HEK293 (cell line): ENCODE results near the gene EGFL8.

Experiments
- CTCF ChIA-PET: fragments of 350-600 bp; formaldehyde crosslinking; extraction: SDS; loops from one replicate; lab custom pipeline; 2021; ENCODE audit warnings: antibody characterized with exemption; lab: Yijun Ruan, JAX
- POLR2A ChIA-PET: fragments of 300-600 bp; formaldehyde crosslinking; extraction: SDS; loops from one replicate; lab custom pipeline; 2020; ENCODE audit warnings: antibody characterized with exemption, inconsistent platforms; lab: Yijun Ruan, JAX
- H3K27ac ChIP-seq: fragments of 200-500 bp; sonication (Bioruptor generic); 2 replicates; pipeline ENCODE4 v1.5.1; 2014; ENCODE audit warnings: low read depth, low read length, control low read depth, inconsistent platforms; ENCODE audit errors: extremely low read depth
- H3K36me3 ChIP-seq, 2 experiments: fragments of 200-500 bp in 1 of 2; sonication (Bioruptor generic) in 1 of 2; 1 replicate in 1 of 2; 2 replicates in 1 of 2; pipeline ENCODE4 v1.5.1; 2014 to 2017; ENCODE audit warnings: inconsistent platforms in 2 of 2, low read length in 2 of 2; ENCODE audit not compliant: control insufficient read depth in 2 of 2, insufficient read depth in 1 of 2
- H3K4me1 ChIP-seq: fragments of 200-500 bp; sonication (Bioruptor generic); 2 replicates; pipeline ENCODE4 v1.5.1; 2014; ENCODE audit warnings: mild to moderate bottlenecking, low read length, inconsistent platforms; ENCODE audit not compliant: control insufficient read depth, insufficient read depth
- H3K4me3 ChIP-seq: 2 replicates; pipeline ENCODE4 v1.5.1; 2011; ENCODE audit warnings: low read depth, mild to moderate bottlenecking, control low read depth, low read length, moderate library complexity
- H3K9me3 ChIP-seq: fragments of 200-500 bp; sonication (Bioruptor generic); 2 replicates; pipeline ENCODE4 v1.5.1; 2014; ENCODE audit warnings: low read depth, low read length, inconsistent platforms; ENCODE audit not compliant: control insufficient read depth, insufficient read depth
- FEZF1 ChIP-seq: fragments of 450-650 bp; formaldehyde crosslinking; IDR thresholded peaks from 2 replicates; pipeline ENCODE4 v1.5.1; 2016; ENCODE audit warnings: missing biosample characterization, missing genetic modification characterization
- IKZF3 ChIP-seq: fragments of 450-650 bp; IDR thresholded peaks from 2 replicates; pipeline ENCODE4 v1.5.0; 2018; ENCODE audit warnings: missing biosample characterization, mild to moderate bottlenecking, missing genetic modification characterization, moderate library complexity
- PRDM1 ChIP-seq: fragments of 450-650 bp; formaldehyde crosslinking; IDR thresholded peaks from 2 replicates; pipeline ENCODE4; 2016; ENCODE audit warnings: missing biosample characterization, missing genetic modification characterization
- RBAK ChIP-seq: fragments of 450-650 bp; formaldehyde crosslinking; IDR thresholded peaks from 2 replicates; pipeline ENCODE4 v1.5.1; 2016; ENCODE audit warnings: missing biosample characterization, missing genetic modification characterization
- ZFP37 ChIP-seq: fragments of 450-650 bp; formaldehyde crosslinking; IDR thresholded peaks from 2 replicates; pipeline ENCODE4 v1.5.1; 2016; ENCODE audit warnings: missing biosample characterization, missing genetic modification characterization
- ZNF121 ChIP-seq: fragments of 450-650 bp; formaldehyde crosslinking; IDR thresholded peaks from 2 replicates; pipeline ENCODE4 v1.5.1; 2016; ENCODE audit warnings: missing biosample characterization, missing genetic modification characterization
- ZNF19 ChIP-seq: fragments of 450-650 bp; formaldehyde crosslinking; IDR thresholded peaks from 2 replicates; pipeline ENCODE4; 2016; ENCODE audit warnings: missing biosample characterization, missing genetic modification characterization, low read depth
- ZNF223 ChIP-seq: fragments of 450-650 bp; formaldehyde crosslinking; IDR thresholded peaks from 2 replicates; pipeline ENCODE4 v1.5.1; 2016; ENCODE audit warnings: missing biosample characterization, missing genetic modification characterization
- ZNF239 ChIP-seq: fragments of 450-650 bp; formaldehyde crosslinking; IDR thresholded peaks from 2 replicates; pipeline ENCODE4 v1.5.1; 2016; ENCODE audit warnings: missing biosample characterization, missing genetic modification characterization
- ZNF24 ChIP-seq: fragments of 450-650 bp; formaldehyde crosslinking; IDR thresholded peaks from 2 replicates; pipeline ENCODE4 v1.5.1; 2016; ENCODE audit warnings: missing biosample characterization, missing genetic modification characterization
- ZNF302 ChIP-seq: fragments of 450-650 bp; formaldehyde crosslinking; IDR thresholded peaks from 2 replicates; pipeline ENCODE4 v1.5.1; 2016; ENCODE audit warnings: missing biosample characterization, missing genetic modification characterization, low read depth
- ZNF426 ChIP-seq: fragments of 450-650 bp; formaldehyde crosslinking; IDR thresholded peaks from 2 replicates; pipeline ENCODE4 v1.5.1; 2017; ENCODE audit warnings: missing biosample characterization, missing genetic modification characterization, mild to moderate bottlenecking, inconsistent platforms, moderate library complexity
- ZNF501 ChIP-seq: fragments of 450-650 bp; formaldehyde crosslinking; IDR thresholded peaks from 2 replicates; pipeline ENCODE4 v1.5.1; 2016; ENCODE audit warnings: missing biosample characterization, missing genetic modification characterization
- ZNF548 ChIP-seq: fragments of 450-650 bp; formaldehyde crosslinking; IDR thresholded peaks from 2 replicates; pipeline ENCODE4 v1.5.1; 2016; ENCODE audit warnings: missing biosample characterization, missing genetic modification characterization
- ZNF558 ChIP-seq: fragments of 450-650 bp; formaldehyde crosslinking; IDR thresholded peaks from 2 replicates; pipeline ENCODE4 v1.5.1; 2016; ENCODE audit warnings: missing biosample characterization, missing genetic modification characterization
- ZNF621 ChIP-seq: fragments of 450-650 bp; formaldehyde crosslinking; IDR thresholded peaks from 2 replicates; pipeline ENCODE4 v1.5.1; 2017; ENCODE audit warnings: missing biosample characterization, missing genetic modification characterization
- ZNF747 ChIP-seq: fragments of 450-650 bp; formaldehyde crosslinking; IDR thresholded peaks from 2 replicates; pipeline ENCODE4 v1.5.1; 2016; ENCODE audit warnings: missing biosample characterization, missing genetic modification characterization
- TF ChIP-seq, protein P1 (sequence below): fragments of 450-650 bp; formaldehyde crosslinking; IDR thresholded peaks from 2 replicates; pipeline ENCODE4 v1.5.1; 2016; ENCODE audit warnings: missing biosample characterization, missing genetic modification characterization, borderline replicate concordance
- TF ChIP-seq, protein P2 (sequence below): fragments of 450-650 bp; formaldehyde crosslinking; IDR thresholded peaks from 2 replicates; pipeline ENCODE4 v1.5.1; 2016; ENCODE audit warnings: missing biosample characterization, missing genetic modification characterization
- TF ChIP-seq, protein P3 (sequence below): fragments of 450-650 bp; formaldehyde crosslinking; optimal IDR thresholded peaks from 2 replicates; pipeline ENCODE3; 2016; ENCODE audit warnings: missing biosample characterization, mild to moderate bottlenecking, missing genetic modification characterization
- TF ChIP-seq, protein P4 (sequence below): fragments of 450-650 bp; formaldehyde crosslinking; IDR thresholded peaks from 2 replicates; pipeline ENCODE4 v1.5.1; 2017; ENCODE audit warnings: missing biosample characterization, missing genetic modification characterization
- TF ChIP-seq, protein P5 (sequence below): fragments of 450-650 bp; formaldehyde crosslinking; IDR thresholded peaks from 2 replicates; pipeline ENCODE4 v1.5.1; 2016; ENCODE audit warnings: missing biosample characterization, missing genetic modification characterization, borderline replicate concordance

EGFL8 gene

DNA sequence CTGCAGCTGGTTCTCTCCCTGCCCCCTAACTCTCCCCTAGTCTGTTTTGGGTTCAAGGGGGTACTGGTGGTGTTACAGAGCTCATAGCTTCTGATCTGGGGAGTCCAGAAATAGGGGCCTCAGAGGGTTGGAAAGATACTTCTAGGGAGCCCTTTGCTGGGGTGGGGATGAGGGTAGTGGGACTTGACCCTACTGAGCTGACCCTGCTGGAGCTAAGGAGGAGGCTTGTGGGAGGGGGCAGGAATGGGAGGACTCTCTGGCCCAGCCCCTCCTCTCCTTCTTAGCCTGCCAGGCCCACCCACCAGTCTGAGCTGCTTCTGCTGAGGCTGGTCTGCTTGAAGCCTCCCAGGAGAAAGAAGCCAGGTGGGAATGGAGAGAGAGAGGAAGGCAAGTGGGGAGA, at the start of gene EGFL8:
Gene EGFL8, plus strand, starts transcription at position 301 of the 400 bp plus-strand sequence. CDS start 1,571 bp downstream, outside the sequence.
- H3K9me3 ChIP-seq: no peaks in the 10 kb centered on the region
- peaks cover 9 to 61% of the 10 kb centered on the region in 2 experiments; a peak in 2 of 3 replicates for H3K36me3 ChIP-seq
- no peaks in the 10 kb centered on the region for H3K4me1 ChIP-seq
- no peak within 1 kb of the TSS for H3K4me3 ChIP-seq
- no peak within 1 kb of the TSS for H3K27ac ChIP-seq
- TF ChIP-seq IKZF3 (tag by site-specific recombination) (no peak), ZNF121 (tag by site-specific recombination) (no peak), ZNF747 (tag by site-specific recombination) (no peak), ZNF302 (tag by site-specific recombination) (no peak)
- POLR2A ChIA-PET: interaction anchor here (1.4 to 1.5 kb wide), 2 partner anchors 13 to 36 kb away, joined by 3 to 8 read pairs; partner anchors contain the start of gene ATF6B
- CTCF ChIA-PET: interaction anchor here (0.8 to 2.6 kb wide), 6 partner anchors 9 to 615 kb away, joined by 3 to 16 read pairs (median 3); partner anchors contain the start of gene PRRT1

DNA sequence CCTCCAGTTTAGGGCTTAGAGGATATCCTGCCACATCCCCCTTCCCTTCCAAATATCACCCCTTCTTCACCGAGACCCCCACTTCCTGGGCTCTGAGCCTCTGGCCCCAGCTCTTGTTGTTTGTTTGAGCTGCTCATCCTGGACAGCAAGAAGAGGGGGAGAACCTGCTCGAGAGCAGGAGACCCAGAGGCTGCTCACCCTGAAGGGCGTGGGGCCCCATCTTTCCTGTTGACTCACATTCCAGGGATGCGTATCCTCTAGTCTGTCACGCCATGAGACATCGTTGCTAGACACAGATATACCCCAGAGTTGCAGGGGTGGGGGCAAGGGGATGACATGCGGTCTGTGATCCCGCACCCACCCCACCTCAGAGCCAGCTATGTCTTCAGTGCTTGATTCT, 49.6 kb upstream of the EGFL8 start:
- POLR2A ChIA-PET: interaction anchor here (0.6 to 1.4 kb wide), 4 partner anchors 9 to 445 kb away, joined by 3 to 4 read pairs (median 3); partner anchors contain the start of genes DXO and LY6G5B
- H3K9me3 ChIP-seq: no peaks in the 10 kb centered on the region
- CTCF ChIA-PET: interaction anchor here (0.9 to 1.5 kb wide), 3 partner anchors 40 to 299 kb away, joined by 3 to 6 read pairs (median 4); no protein-coding TSS in a partner anchor
- no peak for TF ChIP-seq FEZF1 (tag by site-specific recombination)
- no peak for TF ChIP-seq RBAK (tag by site-specific recombination)
- TF ChIP-seq PRDM1 (tag by site-specific recombination): no peak
- no peak for TF ChIP-seq ZNF621 (tag by site-specific recombination)
- TF ChIP-seq ZNF19 (tag by site-specific recombination): no peak
- TF ChIP-seq, protein P1, sequence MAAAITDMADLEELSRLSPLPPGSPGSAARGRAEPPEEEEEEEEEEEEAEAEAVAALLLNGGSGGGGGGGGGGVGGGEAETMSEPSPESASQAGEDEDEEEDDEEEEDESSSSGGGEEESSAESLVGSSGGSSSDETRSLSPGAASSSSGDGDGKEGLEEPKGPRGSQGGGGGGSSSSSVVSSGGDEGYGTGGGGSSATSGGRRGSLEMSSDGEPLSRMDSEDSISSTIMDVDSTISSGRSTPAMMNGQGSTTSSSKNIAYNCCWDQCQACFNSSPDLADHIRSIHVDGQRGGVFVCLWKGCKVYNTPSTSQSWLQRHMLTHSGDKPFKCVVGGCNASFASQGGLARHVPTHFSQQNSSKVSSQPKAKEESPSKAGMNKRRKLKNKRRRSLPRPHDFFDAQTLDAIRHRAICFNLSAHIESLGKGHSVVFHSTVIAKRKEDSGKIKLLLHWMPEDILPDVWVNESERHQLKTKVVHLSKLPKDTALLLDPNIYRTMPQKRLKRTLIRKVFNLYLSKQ: no peak
- TF ChIP-seq ZNF501 (tag by site-specific recombination): no peak
- TF ChIP-seq, protein P2, sequence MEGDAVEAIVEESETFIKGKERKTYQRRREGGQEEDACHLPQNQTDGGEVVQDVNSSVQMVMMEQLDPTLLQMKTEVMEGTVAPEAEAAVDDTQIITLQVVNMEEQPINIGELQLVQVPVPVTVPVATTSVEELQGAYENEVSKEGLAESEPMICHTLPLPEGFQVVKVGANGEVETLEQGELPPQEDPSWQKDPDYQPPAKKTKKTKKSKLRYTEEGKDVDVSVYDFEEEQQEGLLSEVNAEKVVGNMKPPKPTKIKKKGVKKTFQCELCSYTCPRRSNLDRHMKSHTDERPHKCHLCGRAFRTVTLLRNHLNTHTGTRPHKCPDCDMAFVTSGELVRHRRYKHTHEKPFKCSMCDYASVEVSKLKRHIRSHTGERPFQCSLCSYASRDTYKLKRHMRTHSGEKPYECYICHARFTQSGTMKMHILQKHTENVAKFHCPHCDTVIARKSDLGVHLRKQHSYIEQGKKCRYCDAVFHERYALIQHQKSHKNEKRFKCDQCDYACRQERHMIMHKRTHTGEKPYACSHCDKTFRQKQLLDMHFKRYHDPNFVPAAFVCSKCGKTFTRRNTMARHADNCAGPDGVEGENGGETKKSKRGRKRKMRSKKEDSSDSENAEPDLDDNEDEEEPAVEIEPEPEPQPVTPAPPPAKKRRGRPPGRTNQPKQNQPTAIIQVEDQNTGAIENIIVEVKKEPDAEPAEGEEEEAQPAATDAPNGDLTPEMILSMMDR (tag by site-specific recombination): no peak
- TF ChIP-seq ZNF24 (tag by site-specific recombination): no peak
- no peak for TF ChIP-seq ZFP37 (tag by site-specific recombination)
- TF ChIP-seq, protein P3, sequence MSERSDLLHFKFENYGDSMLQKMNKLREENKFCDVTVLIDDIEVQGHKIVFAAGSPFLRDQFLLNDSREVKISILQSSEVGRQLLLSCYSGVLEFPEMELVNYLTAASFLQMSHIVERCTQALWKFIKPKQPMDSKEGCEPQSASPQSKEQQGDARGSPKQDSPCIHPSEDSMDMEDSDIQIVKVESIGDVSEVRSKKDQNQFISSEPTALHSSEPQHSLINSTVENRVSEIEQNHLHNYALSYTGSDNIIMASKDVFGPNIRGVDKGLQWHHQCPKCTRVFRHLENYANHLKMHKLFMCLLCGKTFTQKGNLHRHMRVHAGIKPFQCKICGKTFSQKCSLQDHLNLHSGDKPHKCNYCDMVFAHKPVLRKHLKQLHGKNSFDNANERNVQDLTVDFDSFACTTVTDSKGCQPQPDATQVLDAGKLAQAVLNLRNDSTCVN (tag by site-specific recombination): no peak
- TF ChIP-seq ZNF239 (tag by site-specific recombination): no peak
- TF ChIP-seq, protein P4, sequence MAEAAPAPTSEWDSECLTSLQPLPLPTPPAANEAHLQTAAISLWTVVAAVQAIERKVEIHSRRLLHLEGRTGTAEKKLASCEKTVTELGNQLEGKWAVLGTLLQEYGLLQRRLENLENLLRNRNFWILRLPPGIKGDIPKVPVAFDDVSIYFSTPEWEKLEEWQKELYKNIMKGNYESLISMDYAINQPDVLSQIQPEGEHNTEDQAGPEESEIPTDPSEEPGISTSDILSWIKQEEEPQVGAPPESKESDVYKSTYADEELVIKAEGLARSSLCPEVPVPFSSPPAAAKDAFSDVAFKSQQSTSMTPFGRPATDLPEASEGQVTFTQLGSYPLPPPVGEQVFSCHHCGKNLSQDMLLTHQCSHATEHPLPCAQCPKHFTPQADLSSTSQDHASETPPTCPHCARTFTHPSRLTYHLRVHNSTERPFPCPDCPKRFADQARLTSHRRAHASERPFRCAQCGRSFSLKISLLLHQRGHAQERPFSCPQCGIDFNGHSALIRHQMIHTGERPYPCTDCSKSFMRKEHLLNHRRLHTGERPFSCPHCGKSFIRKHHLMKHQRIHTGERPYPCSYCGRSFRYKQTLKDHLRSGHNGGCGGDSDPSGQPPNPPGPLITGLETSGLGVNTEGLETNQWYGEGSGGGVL (tag by site-specific recombination): no peak
- TF ChIP-seq, protein P5, sequence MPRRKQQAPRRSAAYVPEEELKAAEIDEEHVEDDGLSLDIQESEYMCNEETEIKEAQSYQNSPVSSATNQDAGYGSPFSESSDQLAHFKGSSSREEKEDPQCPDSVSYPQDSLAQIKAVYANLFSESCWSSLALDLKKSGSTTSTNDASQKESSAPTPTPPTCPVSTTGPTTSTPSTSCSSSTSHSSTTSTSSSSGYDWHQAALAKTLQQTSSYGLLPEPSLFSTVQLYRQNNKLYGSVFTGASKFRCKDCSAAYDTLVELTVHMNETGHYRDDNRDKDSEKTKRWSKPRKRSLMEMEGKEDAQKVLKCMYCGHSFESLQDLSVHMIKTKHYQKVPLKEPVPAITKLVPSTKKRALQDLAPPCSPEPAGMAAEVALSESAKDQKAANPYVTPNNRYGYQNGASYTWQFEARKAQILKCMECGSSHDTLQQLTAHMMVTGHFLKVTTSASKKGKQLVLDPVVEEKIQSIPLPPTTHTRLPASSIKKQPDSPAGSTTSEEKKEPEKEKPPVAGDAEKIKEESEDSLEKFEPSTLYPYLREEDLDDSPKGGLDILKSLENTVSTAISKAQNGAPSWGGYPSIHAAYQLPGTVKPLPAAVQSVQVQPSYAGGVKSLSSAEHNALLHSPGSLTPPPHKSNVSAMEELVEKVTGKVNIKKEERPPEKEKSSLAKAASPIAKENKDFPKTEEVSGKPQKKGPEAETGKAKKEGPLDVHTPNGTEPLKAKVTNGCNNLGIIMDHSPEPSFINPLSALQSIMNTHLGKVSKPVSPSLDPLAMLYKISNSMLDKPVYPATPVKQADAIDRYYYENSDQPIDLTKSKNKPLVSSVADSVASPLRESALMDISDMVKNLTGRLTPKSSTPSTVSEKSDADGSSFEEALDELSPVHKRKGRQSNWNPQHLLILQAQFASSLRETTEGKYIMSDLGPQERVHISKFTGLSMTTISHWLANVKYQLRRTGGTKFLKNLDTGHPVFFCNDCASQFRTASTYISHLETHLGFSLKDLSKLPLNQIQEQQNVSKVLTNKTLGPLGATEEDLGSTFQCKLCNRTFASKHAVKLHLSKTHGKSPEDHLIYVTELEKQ: no peak
- no peak for TF ChIP-seq ZNF558 (tag by site-specific recombination)
- no peak for TF ChIP-seq ZNF302 (tag by site-specific recombination)
- no peak for TF ChIP-seq ZNF426 (tag by site-specific recombination)
- no peak for TF ChIP-seq ZNF223 (tag by site-specific recombination)
- no peak for TF ChIP-seq ZNF548 (tag by site-specific recombination)
- H3K4me3 ChIP-seq: no peak overlapping the region
- H3K36me3 ChIP-seq: peaks cover 10 to 55% of the 10 kb centered on the region in 2 experiments; a peak in 2 of 3 replicates
- H3K4me1 ChIP-seq: no peaks in the 10 kb centered on the region
- H3K27ac ChIP-seq: no peak overlapping the region
